ENCODE data around the gene VPS18. TPM values are rescaled to one million over a fixed set of nuclear protein-coding genes. Genes with fewer than 3 reads are reported as not detected.

VPS18 gene
- total and polyA plus RNA-seq, 2 donors (not counting 3 experiments of a cell fraction or from before 2014, with no cell fraction given) = 29.3 to 32.8 TPM

DNA sequence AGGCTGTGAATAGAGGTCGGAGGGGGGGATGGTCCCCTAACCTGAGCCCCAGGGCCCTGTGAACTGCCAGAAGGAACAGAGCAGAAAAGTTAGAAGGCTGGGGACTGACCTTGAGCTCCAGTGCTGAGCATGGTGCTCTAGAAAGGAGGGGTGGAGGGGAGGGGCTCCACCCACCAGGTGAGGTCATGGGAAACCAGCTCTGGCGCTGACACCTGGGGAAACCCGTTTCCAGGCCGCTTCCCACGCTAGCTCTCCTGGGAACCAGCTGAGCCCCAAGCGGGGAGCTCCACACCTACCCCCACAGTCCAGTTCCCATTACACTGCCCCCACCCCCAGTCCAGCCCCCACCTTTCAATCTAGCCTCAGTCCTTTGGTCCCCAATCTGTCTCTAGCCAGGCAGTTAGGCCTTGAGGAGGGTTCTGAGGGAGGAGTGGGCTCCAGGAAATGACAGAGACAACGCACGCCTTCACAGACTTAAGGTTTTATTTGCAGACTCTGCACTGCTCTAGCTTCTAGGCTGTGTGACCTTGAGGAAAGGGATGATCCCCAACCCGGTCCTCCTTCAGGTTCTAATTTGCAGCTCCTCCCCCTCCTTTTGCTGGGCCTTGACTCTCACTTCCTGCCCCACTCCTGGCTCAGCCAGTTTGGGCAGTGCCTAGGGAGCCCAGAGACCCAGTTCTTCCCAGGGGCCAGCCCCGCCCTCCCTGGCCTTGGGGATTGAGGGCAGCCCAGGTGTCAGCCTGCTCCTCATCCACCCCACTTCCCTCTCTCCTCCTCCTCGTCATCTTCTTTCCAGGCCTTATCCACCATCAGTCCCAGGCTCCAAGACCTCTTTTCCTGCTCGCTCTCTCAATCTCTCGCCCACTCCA is 22.3 kb upstream of the VPS18 start:
- no peak overlapping the region for H2AFZ ChIP-seq (ENCODE audit: low read depth, low read length)
- dilution Hi-C loops (cut with MboI; ENCODE audit: extremely low pct_ligation_motif_present, low sequenced_read_pairs) = no loop called here
- no peaks in the 10 kb centered on the region for H3K4me1 ChIP-seq (ENCODE audit: control insufficient read depth, extremely low read depth, insufficient read depth, low read length)
- CTCF ChIA-PET = interaction anchor here (0.9 to 5.9 kb wide), 7 partner anchors 9 to 24 kb away, joined by 3 to 146 read pairs (median 5); partner anchors contain the start of gene VPS18
- H3K27me3 ChIP-seq (ENCODE audit: control insufficient read depth in 2 of 2, insufficient read depth in 2 of 2, low read length in 2 of 2) = no peaks in the 10 kb centered on the region
- no peak overlapping the region for H3K4me3 ChIP-seq (replicated peaks in 1 of 3; ENCODE audit: insufficient read depth in 1 of 3, low read depth in 1 of 3, low read length in 3 of 3)
- TF ChIP-seq GATA2 (IDR thresholded peaks at IDR 0.05; ENCODE audit: insufficient read depth, insufficient read length, low read depth, low read length) (no peak), POLR2A (IDR thresholded peaks at IDR 0.05; ENCODE audit: low read depth, low read length) (no peak), EZH2 (IDR thresholded peaks at IDR 0.05; ENCODE audit: borderline replicate concordance, low read depth, low read length, severe bottlenecking) (no peak), FOS (IDR thresholded peaks at IDR 0.05; ENCODE audit: borderline replicate concordance, insufficient read depth, low read length) (no peak), MYC (IDR thresholded peaks at IDR 0.05; ENCODE audit: low read depth, low read length) (no peak), POLR2AphosphoS5 (IDR thresholded peaks at IDR 0.05; ENCODE audit: insufficient read depth, low read depth, low read length) (no peak), JUN (IDR thresholded peaks at IDR 0.05; ENCODE audit: borderline replicate concordance, insufficient read depth, insufficient read length, low read depth) (no peak)
- TF ChIP-seq, protein P1, sequence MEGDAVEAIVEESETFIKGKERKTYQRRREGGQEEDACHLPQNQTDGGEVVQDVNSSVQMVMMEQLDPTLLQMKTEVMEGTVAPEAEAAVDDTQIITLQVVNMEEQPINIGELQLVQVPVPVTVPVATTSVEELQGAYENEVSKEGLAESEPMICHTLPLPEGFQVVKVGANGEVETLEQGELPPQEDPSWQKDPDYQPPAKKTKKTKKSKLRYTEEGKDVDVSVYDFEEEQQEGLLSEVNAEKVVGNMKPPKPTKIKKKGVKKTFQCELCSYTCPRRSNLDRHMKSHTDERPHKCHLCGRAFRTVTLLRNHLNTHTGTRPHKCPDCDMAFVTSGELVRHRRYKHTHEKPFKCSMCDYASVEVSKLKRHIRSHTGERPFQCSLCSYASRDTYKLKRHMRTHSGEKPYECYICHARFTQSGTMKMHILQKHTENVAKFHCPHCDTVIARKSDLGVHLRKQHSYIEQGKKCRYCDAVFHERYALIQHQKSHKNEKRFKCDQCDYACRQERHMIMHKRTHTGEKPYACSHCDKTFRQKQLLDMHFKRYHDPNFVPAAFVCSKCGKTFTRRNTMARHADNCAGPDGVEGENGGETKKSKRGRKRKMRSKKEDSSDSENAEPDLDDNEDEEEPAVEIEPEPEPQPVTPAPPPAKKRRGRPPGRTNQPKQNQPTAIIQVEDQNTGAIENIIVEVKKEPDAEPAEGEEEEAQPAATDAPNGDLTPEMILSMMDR (IDR thresholded peaks at IDR 0.05; ENCODE audit: extremely low read depth in 1 of 2, insufficient read depth in 1 of 2, low read depth in 1 of 2, low read length in 2 of 2) = no peak
- TF ChIP-seq, protein P2, sequence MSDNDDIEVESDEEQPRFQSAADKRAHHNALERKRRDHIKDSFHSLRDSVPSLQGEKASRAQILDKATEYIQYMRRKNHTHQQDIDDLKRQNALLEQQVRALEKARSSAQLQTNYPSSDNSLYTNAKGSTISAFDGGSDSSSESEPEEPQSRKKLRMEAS (IDR thresholded peaks at IDR 0.05; ENCODE audit: insufficient read depth, insufficient read length) = no peak
- no TSS peak for BruUV-seq (replicated peaks)
- FAIRE-seq (no peak), DNase-seq (ENCODE audit: low read depth, low spot score) (no peak)
- H3K9ac ChIP-seq (replicated peaks; ENCODE audit: extremely low read depth, insufficient read depth, low read length) = no peak overlapping the region
- POLR2A ChIA-PET = no interaction called here
- no peaks in the 10 kb centered on the region for H3K79me2 ChIP-seq (ENCODE audit: control insufficient read depth, insufficient read depth, low read length)
- no peaks in the 10 kb centered on the region for H3K36me3 ChIP-seq (ENCODE audit: control insufficient read depth in 2 of 2, extremely low read depth in 1 of 2, insufficient read depth in 2 of 2, low read length in 2 of 2)
- no peaks in the 10 kb centered on the region for H4K20me1 ChIP-seq (replicated peaks; ENCODE audit: control insufficient read depth, extremely low read depth, insufficient read depth, low read length)
- no peak overlapping the region for H3K27ac ChIP-seq (ENCODE audit: insufficient read depth, low read depth, low read length)
- H3K9me1 ChIP-seq (replicated peaks; ENCODE audit: control insufficient read depth, extremely low read depth, insufficient read depth, low read length) = no peaks in the 10 kb centered on the region
- H3K9me3 ChIP-seq (replicated peaks; ENCODE audit: control insufficient read depth, insufficient read depth, low read length) = no peaks in the 10 kb centered on the region
- intact Hi-C loops (cut with micrococcal nuclease) = no loop called here
- no peak overlapping the region for H3K4me2 ChIP-seq (ENCODE audit: insufficient read depth, low read length)

All from endothelial cell of umbilical vein (primary cell).